SIG-M5 (cell line): Measurements from ENCODE around the gene TNRC6C.
"Not testable (repeated sequence)": the region's sequence is repeated elsewhere in the genome, so short reads cannot be mapped to it uniquely, and the experiment has no call there.

Source experiments
- DNase-seq: peaks from one replicate; lab custom pipeline; 2025; lab: John Stamatoyannopoulos, UW

TNRC6C gene

GRCh38 chr17:78138204-78139060 is 179.9 kb downstream of the TNRC6C start:
- no peak for DNase-seq

GRCh38 chr17:78139861-78140168 is 181.3 kb downstream of the TNRC6C start:
- not testable (repeated sequence) for DNase-seq

DNA sequence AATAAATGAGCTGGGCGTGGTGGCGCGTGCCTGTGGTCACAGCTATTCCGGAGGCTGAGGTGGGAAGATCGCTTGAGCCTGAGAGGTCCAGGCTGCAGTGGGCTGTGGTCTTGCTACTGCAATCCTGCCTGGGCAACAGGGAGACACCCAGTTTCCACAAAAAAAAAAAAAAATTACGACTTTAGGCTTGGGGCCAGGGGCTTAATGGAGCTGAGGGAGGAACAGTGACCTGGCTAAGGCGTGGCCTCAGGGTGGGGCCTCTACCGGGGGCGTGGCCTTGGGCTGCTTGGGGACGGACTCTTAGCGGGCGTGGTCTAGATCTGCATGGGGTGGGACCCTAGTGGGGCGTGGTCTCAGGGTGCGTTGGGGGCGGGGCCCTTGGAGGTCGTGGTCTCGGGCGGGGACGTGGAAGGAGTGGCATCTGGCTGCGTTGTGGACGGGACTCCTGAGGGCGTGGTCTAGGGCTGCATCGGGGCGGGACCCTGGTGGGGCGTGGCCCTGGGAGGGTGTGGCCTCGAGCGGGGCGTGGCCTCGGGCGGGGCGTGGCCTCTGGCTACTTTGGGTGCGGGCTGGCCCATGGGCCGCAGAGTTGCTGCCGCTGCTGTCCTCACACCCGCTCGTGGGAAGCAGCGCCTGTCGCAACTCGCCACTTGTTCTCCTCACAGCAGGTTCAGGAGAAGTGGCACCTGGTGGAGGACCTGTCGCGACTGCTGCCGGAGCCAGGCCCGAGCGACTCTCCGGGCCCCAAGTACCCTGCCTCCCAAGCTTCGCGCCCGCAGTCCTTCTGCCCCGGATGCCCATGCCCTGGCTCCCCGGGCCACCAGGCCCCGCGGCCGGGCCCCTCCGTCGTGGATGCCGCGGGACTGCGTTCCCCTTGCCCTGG is 181.9 kb downstream of the TNRC6C start:
- peak; percentile 73 for DNase-seq

DNA sequence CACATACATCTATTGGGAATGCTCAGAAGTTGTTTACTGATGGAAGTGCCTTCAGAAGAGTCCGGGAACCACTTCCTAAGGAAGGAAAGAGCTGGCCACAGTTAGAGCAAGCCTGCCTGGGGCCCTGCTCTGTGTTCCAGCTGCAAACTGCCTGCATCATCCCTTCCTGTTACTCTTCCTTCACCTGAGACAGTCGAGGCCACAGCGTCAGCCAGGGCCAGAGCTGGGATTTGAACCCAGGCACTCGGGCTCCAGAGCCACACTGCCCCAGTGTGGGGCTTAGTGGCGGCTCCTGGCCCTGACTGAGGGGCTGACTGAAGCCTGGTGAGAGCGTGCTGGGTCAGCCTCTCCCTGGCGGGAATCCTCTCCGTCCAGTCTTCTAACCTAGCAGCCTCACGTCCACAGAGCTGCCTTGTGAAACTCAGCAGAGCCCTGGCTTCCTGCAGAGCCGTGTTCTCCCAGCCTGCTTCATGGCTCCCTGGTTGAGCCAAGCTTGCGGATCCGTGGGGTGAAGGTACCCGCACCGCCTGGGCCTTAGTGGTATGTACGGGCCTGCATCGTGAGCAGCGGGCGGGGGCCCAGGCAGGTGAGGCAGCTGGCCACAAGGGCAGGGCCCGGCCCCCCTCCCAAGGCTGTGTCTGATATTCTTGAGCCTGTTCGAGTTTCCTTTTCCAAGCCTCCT is 183.1 kb downstream of the TNRC6C start:
- DNase-seq: no peak

DNA sequence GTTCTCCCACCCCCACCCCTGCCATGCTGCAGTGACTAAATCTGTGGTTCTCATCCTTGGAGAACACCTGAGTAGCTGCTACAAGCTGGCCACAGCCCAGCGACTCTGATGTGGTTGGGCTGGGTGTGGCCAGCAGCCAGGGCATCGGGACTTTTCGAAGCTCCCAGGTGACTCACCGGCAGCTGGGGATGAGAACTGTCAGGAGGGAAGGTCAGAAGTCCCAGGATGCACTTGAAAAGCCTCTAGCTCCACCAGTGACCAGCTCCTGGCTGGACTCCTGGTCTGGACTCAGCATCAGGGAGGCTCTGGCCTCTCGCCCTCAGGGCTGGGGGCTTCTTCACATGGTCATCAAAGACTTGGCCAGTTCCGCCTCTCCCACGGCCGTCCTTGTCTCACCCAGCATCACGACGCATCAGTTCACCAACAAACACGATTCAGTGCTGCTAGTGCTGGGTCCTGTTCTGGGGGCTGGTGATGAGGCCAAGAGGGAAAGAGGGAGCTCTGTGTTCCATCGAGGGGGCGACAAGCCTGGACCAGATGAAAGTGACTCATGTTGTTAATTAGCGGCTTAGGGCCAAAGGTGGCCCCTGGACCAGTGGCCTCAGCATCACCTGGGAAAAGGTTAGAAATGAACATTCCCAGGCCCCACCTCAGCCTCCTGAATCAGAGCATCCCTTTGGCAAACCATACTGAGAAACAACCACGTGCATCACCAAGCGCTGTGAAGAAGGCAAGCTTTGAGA is 183.8 kb downstream of the TNRC6C start:
- no peak for DNase-seq

DNA sequence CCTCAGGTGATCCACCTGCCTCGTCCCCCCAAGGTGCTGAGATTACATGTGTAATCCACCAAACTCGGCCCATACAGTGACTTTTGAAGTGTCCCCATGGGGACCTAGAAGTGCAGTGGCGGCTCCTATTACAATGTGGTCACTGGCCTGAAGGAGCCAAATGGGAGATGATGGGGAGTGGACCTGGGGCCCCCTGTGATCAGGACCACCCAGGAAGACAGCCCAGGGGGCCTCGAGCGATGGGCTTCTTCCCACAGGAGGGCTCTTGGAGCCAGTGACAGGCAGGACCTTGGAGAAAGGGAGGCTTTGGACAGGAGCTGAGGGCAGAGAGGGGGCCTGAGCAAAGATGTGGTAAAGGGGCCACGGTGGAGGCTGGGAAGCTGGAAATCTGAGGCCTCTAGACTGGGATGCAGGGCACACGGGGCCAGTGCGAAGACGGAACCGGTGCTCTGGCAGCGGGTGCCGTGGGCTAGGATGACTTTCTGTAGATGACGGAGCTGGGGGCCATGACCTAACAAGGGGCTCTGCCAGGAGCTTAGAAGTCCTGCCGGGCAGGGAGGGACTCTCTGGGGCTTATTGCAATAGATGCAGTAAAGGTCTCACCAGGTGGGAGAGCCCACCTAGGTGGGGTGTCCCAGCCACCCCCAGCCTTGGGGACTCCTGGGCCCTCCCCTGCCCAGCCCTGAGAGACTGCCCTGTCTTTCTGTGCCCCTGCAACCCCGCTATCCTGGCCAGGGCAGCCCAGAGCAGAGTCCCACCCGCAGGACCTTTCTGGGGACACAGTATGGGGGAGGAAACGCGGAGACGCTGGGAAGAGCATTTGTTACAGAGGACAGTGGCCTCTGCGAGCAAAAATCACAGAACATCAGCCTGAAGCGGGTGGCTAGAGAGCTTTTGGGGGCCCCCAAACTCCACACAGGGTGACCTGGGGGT is 185.0 kb downstream of the TNRC6C start:
- DNase-seq: no peak

- no peak for DNase-seq
These were observed 185.7 kb downstream of the TNRC6C start for GRCh38 chr17:78144147-78144719.

GRCh38 chr17:78144736-78145641 is 186.5 kb downstream of the TNRC6C start:
- DNase-seq: no peak

DNA sequence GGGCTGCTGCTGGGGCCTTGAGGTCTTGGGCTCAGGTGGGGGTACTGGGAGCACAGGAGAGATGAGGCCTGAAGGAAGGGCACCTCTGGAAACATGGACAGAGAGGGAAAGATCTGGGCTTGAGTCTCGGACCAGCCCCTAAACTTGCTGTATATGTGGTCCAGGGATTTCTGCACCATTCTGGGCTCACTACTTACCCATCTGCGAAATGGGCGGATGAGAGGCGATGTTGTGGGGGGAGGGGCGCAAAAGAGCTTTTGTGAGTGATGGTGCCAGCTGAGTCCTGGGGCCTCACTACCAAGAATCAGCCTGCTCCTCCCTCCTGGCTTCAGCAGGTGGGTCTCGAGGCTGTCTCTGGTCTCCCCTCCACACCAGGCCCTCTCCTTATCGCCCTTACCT is 188.0 kb downstream of the TNRC6C start:
- DNase-seq: no peak

DNA sequence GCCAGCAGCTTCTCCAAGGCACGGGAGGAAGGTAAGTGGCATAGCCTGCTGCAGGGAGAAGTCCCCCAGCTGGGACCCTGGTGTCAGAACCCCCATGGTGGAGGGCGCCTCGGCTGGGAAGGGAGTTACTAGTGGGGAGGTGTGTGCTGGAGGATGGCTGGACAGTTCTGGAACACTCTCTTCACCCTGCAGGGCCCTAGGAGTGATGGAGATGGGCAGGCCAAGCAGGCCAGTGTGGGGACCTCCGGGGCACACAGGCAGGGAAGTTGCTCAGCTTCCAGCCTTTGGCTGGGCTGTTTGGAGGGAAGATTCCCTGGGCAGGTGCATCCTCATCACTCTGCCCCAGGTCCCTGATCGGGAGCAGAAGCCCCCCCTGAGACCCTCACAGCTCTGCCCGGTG is 188.4 kb downstream of the TNRC6C start:
- DNase-seq: no peak

DNA sequence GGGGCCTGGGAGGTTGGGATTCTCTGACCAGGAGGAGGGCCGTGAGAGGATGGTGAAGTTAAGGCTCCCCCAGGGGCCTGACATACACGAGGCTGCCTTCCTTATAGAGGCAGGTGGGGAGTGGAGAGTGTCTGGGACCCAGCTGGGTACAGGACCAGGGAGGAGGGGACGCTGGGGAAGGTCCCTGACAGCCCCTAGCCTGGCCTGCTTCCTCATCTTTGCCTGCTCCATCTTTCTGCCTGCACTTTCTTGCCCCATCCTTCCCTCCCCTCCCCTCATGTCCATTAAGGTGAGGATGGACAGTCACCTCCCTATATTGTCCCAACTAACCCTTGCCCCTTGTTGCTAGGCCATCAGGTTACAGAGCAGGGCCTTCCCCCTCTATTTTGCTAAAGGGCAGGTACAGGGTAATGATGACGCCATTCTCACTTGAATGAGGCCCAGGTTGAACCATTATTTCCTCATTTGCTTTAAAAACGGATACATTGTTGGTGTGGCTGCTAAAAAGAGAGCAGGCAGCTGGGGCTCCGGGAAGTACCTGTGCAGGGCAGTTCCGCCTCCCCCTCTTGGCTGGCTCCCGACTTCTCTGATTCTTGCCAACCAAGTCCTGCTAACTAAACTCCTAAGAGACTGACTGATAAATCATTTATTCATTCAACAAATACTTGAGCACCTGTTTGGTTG is 189.0 kb downstream of the TNRC6C start:
- DNase-seq: no peak

DNA sequence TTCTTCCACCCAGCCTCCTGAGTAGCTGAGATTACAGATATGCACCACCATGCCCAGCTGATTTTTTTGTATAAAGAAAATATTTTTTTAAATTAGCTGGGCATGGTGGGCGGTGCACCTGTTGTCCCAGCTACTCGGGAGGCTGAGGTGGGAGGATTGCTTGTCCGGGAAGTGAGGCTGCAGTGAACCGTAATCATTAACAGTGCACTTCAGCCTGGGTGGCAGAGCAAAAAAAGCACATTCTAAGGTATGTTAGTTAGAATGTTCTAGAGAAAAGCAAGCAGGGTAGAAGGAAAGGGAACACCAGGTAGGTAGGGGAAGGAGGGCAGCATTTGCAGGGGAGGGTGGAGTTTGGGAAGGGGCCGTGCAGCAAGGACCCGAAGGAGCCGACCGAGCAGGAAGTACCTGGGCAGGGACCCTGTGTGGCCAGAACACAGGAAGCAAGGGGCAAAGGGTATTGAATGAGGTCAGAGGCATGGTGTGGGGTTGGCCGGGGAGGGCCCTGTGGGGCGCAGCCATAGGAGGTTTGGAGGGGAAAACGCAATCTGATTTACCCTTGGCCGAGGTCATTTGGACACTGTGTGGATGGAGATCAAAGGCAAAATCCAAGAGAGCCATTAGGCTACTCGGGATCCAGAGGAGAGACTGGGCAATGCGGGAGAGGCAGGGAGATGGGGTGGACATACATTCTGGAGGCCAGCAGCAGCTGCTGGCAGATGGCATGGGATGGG is 189.9 kb downstream of the TNRC6C start:
- DNase-seq: no peak

DNA sequence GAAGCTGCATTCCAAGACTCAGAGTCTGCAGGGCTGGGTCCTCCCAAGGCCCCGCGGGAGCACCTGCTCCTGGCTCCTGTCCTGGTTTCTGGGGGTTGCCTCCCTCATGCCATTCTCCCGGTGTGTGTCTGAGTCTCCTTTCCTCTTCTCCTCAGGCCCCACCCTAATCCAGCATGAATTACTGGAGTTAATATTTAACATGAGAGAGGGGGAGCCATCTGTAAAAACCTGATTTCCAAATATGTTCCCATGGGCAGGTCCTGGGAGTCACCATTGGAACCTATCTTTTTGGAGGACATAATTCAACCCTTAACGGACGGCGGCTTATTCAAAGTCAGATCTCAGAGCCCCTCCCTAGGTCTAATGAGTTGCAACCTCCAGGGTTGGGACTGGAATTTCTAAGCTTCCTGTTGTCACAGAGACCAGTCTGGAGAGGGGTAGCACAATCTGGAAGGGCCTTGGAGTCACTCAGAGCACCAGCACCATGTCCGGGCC is 193.1 kb downstream of the TNRC6C start:
- no peak for DNase-seq

GRCh38 chr17:78154903-78155811 is 196.7 kb downstream of the TNRC6C start:
- no peak for DNase-seq
